22Rv1 (cell line): ENCODE results near the gene FOLR2.
A peak's percentile ranks its signal among the peaks of the same experiment; 100 is the strongest.

Experiments
- H3K27ac ChIP-seq: fragments of 450-650 bp; 2 replicates; pipeline ENCODE4 v1.5.1; 2017
- ZFX ChIP-seq: fragments of 450-650 bp; IDR thresholded peaks from 2 replicates; pipeline ENCODE4 v1.6.1; 2017; ENCODE audit warnings: antibody characterized with exemption, borderline replicate concordance
- TF ChIP-seq, protein P1 (sequence below): fragments of 450-650 bp; IDR thresholded peaks from 2 replicates; pipeline ENCODE4 v1.5.1; 2017; ENCODE audit warnings: mild to moderate bottlenecking

The FOLR2 gene

DNA sequence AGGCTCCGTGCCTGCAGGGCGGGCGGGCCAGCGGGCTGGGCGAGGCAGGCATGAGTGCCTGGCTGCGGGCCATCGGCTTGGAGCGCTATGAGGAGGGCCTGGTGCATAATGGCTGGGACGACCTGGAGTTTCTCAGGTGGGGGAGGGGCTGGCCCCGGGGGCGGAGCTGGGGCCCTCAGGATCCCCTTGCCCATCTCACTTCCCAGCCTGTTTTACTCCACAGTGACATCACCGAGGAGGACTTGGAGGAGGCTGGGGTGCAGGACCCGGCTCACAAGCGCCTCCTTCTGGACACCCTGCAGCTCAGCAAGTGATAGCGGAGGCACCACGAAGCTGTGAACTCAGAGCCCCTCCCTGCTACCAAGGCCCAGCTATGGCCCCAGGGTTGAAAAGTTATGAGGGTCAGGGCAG lies 21.5 kb downstream of the FOLR2 start:
- H3K27ac ChIP-seq: peak overlapping the region; percentile 67
- TF ChIP-seq ZFX: no peak
- TF ChIP-seq, protein P1, sequence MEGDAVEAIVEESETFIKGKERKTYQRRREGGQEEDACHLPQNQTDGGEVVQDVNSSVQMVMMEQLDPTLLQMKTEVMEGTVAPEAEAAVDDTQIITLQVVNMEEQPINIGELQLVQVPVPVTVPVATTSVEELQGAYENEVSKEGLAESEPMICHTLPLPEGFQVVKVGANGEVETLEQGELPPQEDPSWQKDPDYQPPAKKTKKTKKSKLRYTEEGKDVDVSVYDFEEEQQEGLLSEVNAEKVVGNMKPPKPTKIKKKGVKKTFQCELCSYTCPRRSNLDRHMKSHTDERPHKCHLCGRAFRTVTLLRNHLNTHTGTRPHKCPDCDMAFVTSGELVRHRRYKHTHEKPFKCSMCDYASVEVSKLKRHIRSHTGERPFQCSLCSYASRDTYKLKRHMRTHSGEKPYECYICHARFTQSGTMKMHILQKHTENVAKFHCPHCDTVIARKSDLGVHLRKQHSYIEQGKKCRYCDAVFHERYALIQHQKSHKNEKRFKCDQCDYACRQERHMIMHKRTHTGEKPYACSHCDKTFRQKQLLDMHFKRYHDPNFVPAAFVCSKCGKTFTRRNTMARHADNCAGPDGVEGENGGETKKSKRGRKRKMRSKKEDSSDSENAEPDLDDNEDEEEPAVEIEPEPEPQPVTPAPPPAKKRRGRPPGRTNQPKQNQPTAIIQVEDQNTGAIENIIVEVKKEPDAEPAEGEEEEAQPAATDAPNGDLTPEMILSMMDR: peak; percentile 88

DNA sequence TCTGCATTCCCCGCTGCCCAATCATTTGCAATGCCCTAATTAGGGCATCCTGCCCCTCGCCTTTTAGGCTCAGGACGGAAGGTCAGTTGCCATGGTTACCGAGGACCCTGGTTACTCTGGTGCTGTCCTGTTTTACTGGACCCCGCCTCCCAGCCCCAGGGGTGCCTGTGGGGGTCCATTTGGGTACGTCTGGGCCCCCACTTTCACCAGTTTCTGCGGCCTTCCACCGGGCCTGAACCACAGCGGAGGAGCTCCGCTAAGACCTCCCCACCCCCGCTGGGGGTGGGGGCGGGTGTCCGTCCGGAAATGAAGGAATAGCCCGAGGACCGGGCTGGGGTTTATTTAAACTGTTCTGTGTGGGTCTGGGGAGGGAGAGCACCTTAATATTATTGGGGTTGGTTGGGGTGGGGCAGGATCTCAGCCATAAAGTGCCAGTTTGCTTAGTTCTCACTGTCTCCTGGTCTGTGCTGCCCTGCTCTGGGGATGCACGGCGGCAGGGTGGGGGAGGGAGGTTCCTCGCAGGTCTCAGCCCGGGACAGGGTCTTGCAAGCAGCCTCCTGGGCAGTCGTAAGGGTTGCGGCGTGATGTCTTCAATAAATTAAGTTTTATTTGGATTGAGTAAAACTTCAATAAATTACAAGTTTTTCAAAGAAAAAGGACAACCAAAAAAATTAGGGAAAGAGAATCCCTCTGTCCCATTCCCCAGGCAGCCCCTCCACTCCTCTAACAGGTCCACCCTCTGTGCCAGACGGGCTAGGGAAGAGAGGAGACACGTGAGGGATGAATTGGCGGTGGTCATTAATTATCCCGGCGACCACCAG lies 22.1 kb downstream of the FOLR2 start:
- TF ChIP-seq, protein P1: peak; percentile 39
- TF ChIP-seq ZFX: no peak
- H3K27ac ChIP-seq: peak overlapping the region; percentile 67

- H3K27ac ChIP-seq: peak overlapping the region; percentile 67
- TF ChIP-seq, protein P1: no peak
- no peak for TF ChIP-seq ZFX
These were observed 22.8 kb downstream of the FOLR2 start for GRCh38 chr11:72239313-72239848.

- TF ChIP-seq, protein P1: no peak
- TF ChIP-seq ZFX: no peak
- H3K27ac ChIP-seq: peak overlapping the region; percentile 67
These were observed 23.4 kb downstream of the FOLR2 start for GRCh38 chr11:72239849-72240460.

GRCh38 chr11:72240461-72241290 lies 24.1 kb downstream of the FOLR2 start:
- peak overlapping the region; percentile 67; the same call in 1 of the 2 replicates for H3K27ac ChIP-seq
- no peak for TF ChIP-seq ZFX
- TF ChIP-seq, protein P1: no peak

GRCh38 chr11:72241291-72241781 lies 24.7 kb downstream of the FOLR2 start:
- TF ChIP-seq ZFX: no peak
- TF ChIP-seq, protein P1: no peak
- H3K27ac ChIP-seq: no peak overlapping the region
